GM21528 (cell line): ENCODE measurements around the gene NEK6.
"Not testable (repeated sequence)": the region's sequence is repeated elsewhere in the genome, so short reads cannot be mapped to it uniquely, and the experiment has no call there.

Experiments
- ATAC-seq: cut with Tn5 transposase; IDR thresholded peaks from one replicate; pipeline ENCODE4 v1.9.1; 2021; ENCODE audit warnings: mild to moderate bottlenecking, moderate library complexity; ENCODE audit not compliant: unreplicated experiment, low FRiP score

The NEK6 gene

DNA sequence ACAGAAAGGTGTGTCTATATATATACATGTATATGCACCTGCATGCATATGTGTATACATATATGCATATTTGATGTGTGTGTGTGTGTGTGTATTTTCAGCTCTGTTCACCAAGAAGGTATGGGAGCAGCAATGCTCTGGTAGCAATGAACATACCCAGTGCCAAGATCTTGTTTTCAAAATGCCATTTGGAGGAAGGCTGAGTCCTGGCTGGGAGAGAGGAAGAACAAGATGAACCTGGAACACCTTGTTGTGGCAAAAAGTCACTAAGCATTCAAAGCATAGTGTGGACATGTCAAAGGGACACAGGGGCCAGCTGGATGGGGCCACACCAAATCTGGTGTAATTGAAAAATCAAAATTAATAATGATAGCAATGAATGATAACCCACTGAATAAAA is 31.8 kb upstream of the NEK6 start:
- ATAC-seq = no peak

DNA sequence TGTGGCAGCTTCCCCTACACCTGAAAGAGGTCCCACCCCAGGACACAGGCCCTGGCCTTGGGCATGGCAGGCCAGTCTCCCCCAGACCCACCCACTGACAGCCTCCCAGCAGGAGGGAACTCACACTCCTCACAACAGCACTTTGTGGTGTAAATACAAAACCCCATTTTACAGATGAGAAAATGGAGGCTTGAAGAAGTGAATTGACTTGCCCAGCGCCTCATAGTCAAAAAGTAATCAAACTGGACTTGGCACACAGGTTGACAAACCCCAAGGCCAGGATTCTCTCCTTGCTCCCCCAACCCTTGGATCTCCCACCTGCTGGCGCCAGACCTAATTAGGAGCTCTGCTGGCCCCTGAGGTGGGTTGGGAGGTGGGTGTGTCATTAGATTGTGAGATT is 29.2 kb upstream of the NEK6 start:
- ATAC-seq = no peak

DNA sequence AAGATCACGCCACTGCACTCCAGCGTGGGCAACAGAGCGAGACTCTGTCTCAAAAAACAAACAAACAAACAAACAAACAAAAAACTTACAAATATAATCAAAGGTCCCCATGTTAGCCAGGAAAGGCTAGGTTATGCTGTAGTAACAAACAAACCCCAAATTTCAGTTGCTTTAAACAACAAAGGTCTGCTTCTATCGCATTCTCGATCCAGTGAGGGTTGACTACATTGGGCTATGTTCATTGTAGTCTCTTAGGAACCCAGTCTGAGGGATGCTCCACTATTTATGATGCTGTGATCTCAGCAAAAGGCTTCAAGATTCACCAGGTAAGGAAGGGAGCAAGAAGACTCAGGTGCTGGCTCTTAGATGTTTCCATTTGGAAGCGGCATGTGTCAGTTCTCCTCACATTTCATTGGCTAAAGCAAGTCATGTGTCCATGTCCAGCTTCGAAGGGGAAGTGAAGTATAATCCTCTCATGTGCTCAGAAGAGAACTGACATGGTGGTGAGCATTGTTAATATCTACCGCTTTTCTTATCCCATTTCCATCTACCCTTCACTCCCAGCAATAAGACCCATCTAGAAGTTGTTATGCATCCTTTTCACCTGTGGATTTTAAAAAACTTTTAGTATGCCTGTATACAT is 26.5 kb upstream of the NEK6 start:
- no peak for ATAC-seq

DNA sequence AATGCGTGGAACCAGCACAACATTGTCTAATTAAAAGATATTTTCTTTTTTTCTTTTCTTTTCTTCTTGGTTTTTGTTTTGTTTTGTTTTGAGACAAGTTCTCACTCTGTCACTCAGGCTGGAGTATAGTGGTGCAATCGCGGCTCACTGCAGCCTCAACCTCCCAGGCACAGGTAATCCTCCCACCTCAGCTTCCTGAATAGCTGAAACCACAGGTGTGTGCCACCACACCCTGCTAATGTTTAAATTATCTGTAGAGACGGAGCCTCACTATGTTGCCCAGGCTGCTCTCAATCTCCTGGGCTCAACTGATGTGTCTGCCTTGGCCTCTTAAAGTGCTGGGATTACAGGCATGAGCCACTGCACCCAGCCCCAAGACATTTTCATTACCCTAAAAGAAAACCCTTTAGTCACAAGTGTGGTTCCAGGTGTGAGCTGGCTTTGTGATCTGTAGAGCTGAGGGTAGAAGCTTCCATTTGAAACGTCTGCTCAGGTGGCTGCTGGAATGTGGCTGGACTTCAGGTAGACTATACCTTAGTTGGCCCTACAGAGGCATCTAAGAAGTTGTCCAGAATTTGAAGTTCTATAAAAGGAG is 19.1 kb upstream of the NEK6 start:
- peak; percentile 25 for ATAC-seq

GRCh38 chr9:124239249-124240073 is 18.3 kb upstream of the NEK6 start:
- ATAC-seq = peak; percentile 52

DNA sequence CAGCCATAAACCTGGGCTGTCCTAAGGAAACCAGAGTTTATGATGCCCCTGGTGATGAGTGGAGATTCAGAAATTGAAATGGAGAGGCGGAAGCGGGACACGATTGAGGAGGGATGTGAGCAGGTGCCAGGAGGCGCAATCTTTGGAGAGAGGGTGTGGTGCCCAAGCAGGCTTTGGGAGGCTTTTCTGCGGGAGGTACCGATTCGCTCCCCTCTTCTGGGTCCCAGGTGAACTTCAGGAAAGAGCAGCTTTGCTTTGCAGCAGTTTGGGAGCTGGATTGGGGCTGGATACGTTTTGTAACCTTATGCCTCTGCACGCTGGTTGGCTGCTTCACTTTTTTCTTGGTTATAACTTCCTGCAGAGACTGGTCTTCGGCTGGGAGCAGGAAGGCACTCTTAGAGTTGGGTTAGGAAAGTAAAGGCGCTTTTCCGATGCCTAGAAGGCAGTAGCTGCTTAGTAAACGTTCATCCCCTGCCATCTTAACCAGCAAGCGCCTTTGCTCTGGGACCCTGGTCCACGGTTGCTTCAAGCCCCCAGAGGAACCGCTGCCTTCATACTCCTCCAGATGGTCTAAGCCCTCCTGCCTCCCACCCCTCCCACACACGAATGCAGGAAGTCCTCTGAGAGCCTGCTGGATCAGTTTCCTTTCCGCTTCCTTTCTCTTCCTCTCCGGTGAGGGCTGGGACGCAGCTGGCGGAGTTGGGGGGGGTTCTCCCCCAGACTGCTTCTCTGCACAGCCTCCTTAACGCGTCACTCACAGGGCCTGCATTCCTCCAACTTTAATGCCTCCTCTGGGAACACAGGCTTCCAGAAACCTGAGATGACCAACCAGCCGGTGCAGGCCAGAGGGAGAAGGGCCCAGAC is 15.2 kb upstream of the NEK6 start:
- no peak for ATAC-seq

DNA sequence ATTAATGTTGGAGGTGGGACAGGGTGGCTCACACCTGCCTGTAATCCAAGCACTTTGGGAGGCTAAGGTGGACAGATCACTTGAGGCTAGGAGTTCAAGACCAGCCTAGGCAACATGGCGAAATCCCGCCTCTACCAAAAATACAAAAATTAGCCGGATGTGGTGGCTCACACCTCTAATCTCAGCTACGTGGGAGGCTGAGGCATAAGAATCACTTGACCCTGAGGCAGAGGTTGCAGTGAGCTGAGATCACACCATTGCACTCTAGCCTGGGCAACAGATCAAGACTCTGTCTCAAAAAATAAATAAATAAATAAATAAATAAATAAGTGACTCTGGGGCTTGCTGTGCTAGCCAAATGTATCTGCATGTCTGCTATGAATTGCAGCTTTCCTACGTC is 10.4 kb upstream of the NEK6 start:
- not testable (repeated sequence) for ATAC-seq

GRCh38 chr9:124248066-124248465 is 9.7 kb upstream of the NEK6 start:
- ATAC-seq = no peak

DNA sequence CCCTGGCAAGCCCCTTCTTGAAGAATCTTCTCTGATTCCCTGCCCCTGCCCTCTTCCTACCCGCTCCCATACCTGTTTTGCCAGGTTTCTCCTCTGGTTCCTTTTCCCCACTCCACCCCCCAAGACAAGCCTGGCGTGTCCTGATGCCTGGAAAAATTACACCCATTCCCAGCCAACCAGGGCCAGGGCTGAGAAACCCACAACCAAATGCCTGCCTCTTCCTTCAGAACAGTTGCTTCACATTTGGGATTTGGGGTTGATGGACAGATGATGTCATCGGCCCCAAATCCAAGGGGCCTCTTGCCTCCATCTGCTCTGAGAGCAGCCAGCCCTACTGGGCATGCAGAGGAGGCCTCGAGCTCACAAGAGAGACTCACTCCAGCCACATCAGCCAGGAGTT is 8.8 kb upstream of the NEK6 start:
- no peak for ATAC-seq

DNA sequence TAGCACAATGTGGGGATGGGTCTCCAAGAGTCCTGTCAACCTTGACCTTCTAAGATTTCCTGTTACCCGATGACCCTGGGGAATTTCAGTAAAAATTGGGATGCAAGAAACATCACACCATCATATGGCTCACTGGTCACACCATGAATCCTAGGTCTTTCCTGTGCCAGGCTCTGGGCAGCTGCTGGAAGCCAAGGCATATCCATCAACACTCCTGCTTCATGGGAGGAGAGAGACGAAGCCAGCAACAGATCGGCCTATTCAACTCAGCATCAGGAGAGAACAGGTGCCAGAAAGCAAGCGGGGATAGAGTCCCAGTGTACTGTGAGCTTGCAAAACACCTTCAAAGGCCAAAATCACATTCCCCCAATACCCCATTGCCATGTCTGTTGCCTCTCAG is 6.5 kb upstream of the NEK6 start:
- ATAC-seq = no peak

DNA sequence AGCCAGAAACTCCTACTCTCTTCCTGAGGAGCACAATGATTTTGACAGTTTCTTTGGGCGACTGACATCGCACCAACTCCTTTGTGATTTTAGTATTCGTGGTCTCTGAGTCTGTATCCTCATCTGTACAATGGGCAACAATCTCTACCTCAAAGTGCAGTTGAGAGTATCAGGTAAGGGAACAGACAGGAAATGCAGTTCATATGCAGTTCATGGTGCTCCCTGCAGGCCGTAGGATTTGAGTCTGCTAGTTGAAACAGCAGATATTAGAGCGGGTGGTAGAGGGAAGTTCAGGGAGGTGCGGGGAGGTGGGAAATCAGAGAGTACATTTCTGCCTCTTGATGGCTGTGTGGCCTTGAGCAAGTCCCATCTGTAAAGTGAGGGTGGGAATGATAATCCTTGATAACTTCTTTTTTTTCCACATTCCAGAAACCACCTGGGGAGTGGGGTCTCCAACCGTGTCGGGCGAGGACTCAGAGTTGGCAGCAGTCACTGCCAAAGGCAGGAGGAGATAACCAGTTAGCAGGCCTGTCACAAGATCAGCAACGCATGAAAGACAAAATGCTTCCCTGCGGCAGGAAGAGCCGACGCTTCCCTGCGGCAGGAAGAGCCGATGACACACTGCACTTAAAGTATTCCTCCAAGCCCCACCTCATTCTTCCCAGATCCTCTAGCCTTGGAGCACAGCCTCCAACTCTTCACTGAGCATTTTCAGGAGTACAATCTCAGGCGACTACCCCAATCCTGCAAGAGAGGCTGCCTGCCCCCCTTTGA is 6.0 kb upstream of the NEK6 start:
- ATAC-seq = no peak

GRCh38 chr9:124252878-124253277 is 4.9 kb upstream of the NEK6 start:
- ATAC-seq = not testable (repeated sequence)

- peak; percentile 55 for ATAC-seq
Measured at GRCh38 chr9:124254261-124254682, 3.5 kb upstream of the NEK6 start.

GRCh38 chr9:124255222-124255621 is 2.5 kb upstream of the NEK6 start:
- no peak for ATAC-seq

GRCh38 chr9:124256517-124257069 is 1.2 kb upstream of the NEK6 start:
- ATAC-seq = no peak

- ATAC-seq = no peak
Measured at GRCh38 chr9:124257070-124257843, 492 bp upstream of the NEK6 start.

GRCh38 chr9:124258607-124259157 is 933 bp downstream of the NEK6 start:
- no peak for ATAC-seq

DNA sequence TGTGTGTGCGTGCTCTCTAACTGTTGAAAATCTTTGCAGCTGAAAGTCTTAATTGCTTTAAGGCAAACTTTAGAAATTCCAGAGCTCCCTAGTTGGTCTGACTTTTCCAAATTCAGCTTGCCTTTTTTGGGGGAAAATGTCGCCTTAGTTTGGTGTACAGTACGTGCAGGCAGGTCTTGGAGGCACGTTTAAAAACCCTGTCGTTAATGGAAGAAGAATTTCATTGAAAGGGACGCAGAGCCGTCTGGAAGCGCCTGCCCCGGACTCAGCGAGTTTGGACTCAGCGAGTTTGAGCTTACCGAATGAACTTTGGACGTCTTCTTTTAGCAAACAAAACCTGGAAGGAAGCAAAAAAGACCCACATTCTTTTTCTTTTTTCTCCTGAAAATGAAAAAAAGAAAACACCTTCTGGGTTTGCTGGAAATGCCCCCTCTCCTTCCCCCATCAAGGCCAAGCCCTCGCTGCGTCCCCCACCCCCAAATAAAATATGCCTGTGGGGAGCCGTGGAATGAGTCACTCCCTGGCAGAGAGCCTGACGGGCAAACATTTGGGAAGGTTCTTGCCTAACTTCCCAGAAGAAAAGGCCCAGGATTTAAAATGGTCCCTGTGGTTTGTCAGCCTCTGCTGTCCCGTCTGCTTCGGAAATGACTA is 1.5 kb downstream of the NEK6 start:
- no peak for ATAC-seq
